Astrocyte of the spinal cord (primary cell): Measurements from ENCODE around the gene DNAJC5G.
"Not testable (repeated sequence)": the region's sequence is repeated elsewhere in the genome, so short reads cannot be mapped to it uniquely, and the experiment has no call there.

Source experiments
- DNase-seq: peaks from one replicate; pipeline ENCODE4 v3.0.0; 2011; ENCODE audit warnings: low read depth, low spot score
- H3K4me3 ChIP-seq: 2 replicates; pipeline ENCODE4 v1.5.1; 2011; ENCODE audit warnings: low read depth, mild to moderate bottlenecking, low read length, moderate library complexity
- in situ Hi-C: cut with HindIII; loops from 2 replicates; pipeline ENCODE4 v1.10.0; 2017; ENCODE audit warnings: low sequenced_read_pairs
- TF ChIP-seq, protein P1 (sequence below): IDR thresholded peaks from 2 replicates; pipeline ENCODE4 v1.5.1; 2012; ENCODE audit warnings: low read depth, mild to moderate bottlenecking, low read length, inconsistent platforms

DNAJC5G gene

DNA sequence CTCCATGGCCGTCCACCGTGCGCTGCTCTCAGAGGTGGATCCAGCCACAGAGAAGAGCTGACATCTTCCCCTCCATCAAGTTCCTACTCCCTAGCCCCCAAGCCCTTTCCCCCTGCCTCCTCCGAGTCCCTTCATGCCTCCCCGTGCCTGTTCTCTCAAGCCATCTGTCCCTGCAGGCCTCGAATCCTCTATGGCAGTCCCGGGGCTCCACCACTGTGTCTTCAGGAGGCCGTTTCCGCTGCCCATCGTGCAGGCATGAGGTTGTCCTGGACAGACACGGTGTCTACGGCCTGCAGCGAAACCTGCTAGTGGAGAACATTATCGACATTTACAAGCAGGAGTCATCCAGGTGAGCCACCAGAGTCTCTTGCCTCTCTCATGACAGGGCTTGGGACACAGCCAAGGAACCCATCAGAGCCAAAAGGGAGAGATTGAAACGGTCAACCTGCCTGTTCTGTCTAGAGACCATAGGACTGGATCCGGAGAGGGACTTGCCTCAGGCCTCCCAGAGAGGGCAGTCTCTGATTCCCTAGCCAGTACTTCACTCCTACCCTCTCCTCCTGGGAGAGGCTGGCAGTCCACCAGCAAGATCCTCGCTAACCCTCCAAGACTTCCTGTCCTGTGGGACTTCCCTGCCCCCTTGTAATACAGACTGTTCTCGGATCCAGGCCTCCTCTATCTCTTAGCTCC is 23.3 kb downstream of the DNAJC5G start:
- no peak for DNase-seq
- TF ChIP-seq, protein P1, sequence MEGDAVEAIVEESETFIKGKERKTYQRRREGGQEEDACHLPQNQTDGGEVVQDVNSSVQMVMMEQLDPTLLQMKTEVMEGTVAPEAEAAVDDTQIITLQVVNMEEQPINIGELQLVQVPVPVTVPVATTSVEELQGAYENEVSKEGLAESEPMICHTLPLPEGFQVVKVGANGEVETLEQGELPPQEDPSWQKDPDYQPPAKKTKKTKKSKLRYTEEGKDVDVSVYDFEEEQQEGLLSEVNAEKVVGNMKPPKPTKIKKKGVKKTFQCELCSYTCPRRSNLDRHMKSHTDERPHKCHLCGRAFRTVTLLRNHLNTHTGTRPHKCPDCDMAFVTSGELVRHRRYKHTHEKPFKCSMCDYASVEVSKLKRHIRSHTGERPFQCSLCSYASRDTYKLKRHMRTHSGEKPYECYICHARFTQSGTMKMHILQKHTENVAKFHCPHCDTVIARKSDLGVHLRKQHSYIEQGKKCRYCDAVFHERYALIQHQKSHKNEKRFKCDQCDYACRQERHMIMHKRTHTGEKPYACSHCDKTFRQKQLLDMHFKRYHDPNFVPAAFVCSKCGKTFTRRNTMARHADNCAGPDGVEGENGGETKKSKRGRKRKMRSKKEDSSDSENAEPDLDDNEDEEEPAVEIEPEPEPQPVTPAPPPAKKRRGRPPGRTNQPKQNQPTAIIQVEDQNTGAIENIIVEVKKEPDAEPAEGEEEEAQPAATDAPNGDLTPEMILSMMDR = no peak
- in situ Hi-C loops = no loop called here
- H3K4me3 ChIP-seq = no peak overlapping the region

DNA sequence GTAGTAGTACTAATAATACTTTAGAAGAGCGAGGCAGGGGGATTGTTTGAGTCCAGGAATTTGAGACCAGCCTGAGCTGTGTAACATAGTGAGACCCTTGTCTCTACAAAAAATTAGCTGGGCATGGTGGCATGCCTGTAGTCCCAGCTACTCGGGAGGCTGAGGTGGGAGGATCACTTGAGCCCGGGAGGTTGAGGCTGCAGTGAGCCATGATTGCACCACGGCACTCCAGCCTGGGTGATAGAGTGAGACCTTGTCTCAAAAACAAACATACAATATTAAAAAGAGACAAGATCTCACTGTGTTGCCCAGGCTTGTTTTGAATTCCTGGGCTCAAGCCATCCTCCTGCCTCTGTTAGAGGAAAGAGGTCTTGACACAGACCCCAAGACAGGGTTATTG is 25.4 kb downstream of the DNAJC5G start:
- in situ Hi-C loops, DNase-seq, H3K4me3 ChIP-seq: not testable (repeated sequence)

DNA sequence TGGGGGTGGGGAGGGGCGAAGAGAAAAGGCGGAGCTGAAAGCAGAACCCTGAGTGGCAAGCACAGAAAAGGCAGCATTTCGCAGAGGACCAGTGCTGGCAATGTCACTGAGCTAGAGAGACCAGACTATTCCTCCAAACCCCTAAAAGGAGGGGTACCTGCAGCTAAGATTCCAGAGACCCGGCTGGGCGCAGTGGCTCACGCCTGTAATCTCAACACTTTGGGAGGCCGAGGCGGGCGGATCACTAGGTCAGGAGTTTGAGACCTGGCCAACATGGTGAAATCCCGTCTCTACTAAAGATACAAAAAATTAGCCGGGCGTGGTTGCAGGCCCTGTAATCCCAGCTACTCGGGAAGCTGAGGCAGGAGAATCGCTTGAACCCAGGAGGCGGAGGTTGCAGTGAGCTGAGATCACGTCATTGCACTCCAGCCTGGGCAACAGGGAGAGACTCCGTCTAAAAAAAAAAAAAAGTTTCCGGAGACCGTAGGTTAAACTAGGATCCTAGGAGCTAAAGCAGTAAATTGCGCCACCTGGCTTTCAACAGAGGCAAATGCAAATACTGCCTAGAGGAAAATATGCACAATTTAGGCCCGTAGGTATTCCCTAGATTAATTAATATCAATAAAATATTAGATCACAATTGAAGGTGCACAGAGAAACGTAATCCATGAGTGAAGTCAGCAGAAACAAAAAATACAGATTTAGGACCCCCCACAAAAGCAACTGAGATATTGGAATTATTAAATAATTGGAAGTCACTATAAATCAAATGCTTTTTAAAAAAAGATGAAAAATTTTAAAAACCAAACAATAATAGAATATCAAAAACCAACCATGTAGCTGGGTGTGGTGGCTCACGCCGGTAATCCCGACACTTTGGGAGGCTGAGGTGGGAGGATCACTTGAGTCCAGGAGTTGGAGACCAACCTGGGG is 28.1 kb downstream of the DNAJC5G start:
- TF ChIP-seq, protein P1 = peak; percentile 89
- H3K4me3 ChIP-seq = no peak overlapping the region
- in situ Hi-C loops = no loop called here
- DNase-seq = peak; percentile 56

DNA sequence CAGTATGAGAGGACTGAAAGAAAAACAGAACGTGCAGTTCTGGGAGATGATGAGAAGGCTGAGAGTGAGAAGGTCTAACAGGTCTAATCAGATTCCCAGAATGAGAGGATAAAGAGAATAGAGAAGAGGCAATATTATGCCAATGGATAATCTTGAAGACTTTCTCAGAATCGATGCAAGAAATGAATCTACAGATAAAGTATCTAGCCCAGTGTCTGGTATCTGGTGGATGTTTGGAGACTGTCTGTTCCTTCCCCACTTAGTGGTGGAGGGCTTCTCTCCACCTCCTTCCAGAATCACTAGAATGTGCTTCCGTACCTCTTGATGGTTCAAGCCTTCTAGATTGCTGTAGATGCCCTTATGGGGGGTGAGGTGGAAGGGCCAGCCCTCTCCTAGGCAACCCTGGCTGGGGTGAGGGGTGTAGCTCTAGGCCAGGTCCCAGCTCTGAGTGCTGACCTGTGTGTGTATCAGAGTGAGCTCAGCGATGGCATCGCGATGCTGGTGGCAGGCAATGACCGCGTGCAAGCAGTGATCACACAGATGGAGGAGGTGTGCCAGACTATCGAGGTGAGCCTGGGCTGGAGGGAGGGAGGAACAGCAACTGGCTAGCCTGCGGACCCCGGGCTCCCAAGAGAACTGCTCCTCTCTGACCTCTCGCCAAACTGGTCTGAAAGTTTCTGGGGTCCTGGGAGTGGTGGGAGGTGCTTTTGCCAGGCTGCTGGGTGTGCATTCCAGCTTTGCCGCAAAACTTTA is 29.4 kb downstream of the DNAJC5G start:
- TF ChIP-seq, protein P1 = no peak
- in situ Hi-C loops = no loop called here
- H3K4me3 ChIP-seq = no peak overlapping the region
- no peak for DNase-seq

DNA sequence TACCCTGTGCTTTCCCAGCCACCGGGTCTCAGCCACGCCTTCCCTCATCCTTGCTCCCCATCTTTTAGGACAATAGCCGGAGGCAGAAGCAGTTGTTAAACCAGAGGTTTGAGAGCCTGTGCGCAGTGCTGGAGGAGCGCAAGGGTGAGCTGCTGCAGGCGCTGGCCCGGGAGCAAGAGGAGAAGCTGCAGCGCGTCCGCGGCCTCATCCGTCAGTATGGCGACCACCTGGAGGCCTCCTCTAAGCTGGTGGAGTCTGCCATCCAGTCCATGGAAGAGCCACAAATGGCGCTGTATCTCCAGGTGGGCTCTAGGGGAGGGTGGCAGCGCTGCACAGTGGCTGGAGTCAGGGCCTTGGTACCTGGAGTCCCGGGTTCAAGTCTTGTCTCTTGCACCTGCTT is 30.3 kb downstream of the DNAJC5G start:
- TF ChIP-seq, protein P1 = no peak

DNA sequence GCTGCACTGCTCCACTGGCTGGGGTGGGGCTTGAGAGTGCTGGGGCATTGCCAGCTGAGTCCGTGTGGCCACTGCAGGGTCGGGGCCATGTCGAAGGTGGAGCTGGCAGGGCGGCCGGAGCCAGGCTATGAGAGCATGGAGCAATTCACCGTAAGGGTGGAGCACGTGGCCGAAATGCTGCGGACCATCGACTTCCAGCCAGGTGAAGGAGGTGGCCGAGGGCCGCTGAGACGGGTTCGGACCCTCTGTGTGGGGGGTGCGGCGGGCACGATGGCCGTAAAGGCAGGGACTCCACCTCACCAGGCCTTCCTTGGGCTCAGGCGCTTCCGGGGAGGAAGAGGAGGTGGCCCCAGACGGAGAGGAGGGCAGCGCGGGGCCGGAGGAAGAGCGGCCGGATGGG is 30.9 kb downstream of the DNAJC5G start:
- in situ Hi-C loops = no loop called here
- no peak overlapping the region for H3K4me3 ChIP-seq
- TF ChIP-seq, protein P1 = no peak
- DNase-seq = no peak

More for the DNA sequence above, 30.3 kb downstream of the DNAJC5G start:
- DNase-seq = no peak
- in situ Hi-C loops = no loop called here
- H3K4me3 ChIP-seq = no peak overlapping the region
